Breast epithelium (tissue), 4 donors: ENCODE measurements around the gene SFXN5. TPM values are rescaled to one million over a fixed set of nuclear protein-coding genes. Genes with fewer than 3 reads are reported as not detected.

Source experiments
- DNase-seq, 2 donors: peaks; one replicate each; pipeline ENCODE4 v3.0.0-alpha.2; 2019; ENCODE audit warnings: low spot score in 2 of 2
- H3K27ac ChIP-seq, 2 donors: fragments of 200-600 bp; sonication (generic) in 1 of 2; one replicate each; pipeline ENCODE4 v1.5.1; 2016 to 2019; ENCODE audit warnings: mild to moderate bottlenecking in 1 of 2
- H3K27me3 ChIP-seq, 2 donors: fragments of 200-600 bp; sonication (generic) in 1 of 2; one replicate each; pipeline versions ENCODE4 v1.5.1 to v1.6.0; 2017 to 2019; ENCODE audit warnings: control low read depth in 1 of 2, mild to moderate bottlenecking in 1 of 2
- H3K36me3 ChIP-seq: fragments of 200-600 bp; one replicate; pipeline ENCODE4 v1.5.1; 2019
- H3K4me1 ChIP-seq, 2 donors: fragments of 200-600 bp; sonication (generic); one replicate each; pipeline ENCODE4 v1.5.1; 2016 to 2019; ENCODE audit warnings: control low read depth in 1 of 2
- H3K4me3 ChIP-seq, 3 donors: fragments of 200-600 bp; sonication (generic); 1 replicate in 2 of 3; 2 replicates in 1 of 3; pipeline ENCODE4 v1.5.1; 2016 to 2019; ENCODE audit warnings: mild to moderate bottlenecking in 3 of 3, moderate library complexity in 2 of 3
- H3K9me3 ChIP-seq, 2 donors: fragments of 200-600 bp; sonication (generic) in 1 of 2; one replicate each; pipeline ENCODE4 v1.5.1; 2016 to 2019; ENCODE audit warnings: control low read depth in 1 of 2
- CTCF ChIP-seq, 3 donors: fragments of 450-650 bp; IDR thresholded peaks; one replicate each; pipeline ENCODE4 v1.5.1; 2016 to 2017; ENCODE audit warnings: antibody characterized with exemption in 3 of 3, mild to moderate bottlenecking in 3 of 3, moderate library complexity in 3 of 3
- POLR2A ChIP-seq: fragments of 450-650 bp; IDR thresholded peaks from one replicate; pipeline ENCODE4 v1.6.1; 2016; ENCODE audit warnings: antibody characterized with exemption, mild to moderate bottlenecking, moderate library complexity
- POLR2AphosphoS5 ChIP-seq, 3 donors: sonication (generic); formaldehyde crosslinking; IDR thresholded peaks; one replicate each; pipeline ENCODE4 v1.6.1; 2017; ENCODE audit warnings: antibody characterized with exemption in 3 of 3
- intact Hi-C: fragments of 100-400 bp; cut with DNase I; formaldehyde crosslinking; loops from one replicate; pipeline ENCODE4 v1.15.1; 2023; ENCODE audit warnings: low total_unique reads
- total RNA-seq, 3 donors: library from RNA; depleted of rRNA; stranded (reverse); fragments of >200 nt; gene quantifications; one replicate each; pipeline ENCODE4 v1.1.0, GENCODE V29; 2016

SFXN5 gene
- total RNA-seq, 3 donors from 2014 or later: 6.7 to 19.6 (median 12.8) TPM

GRCh38 chr2:72926368-72926767 lies 145.1 kb downstream of the SFXN5 start:
- no peak for TF ChIP-seq CTCF (IDR thresholded peaks at IDR 0.05)
- no peak for TF ChIP-seq POLR2AphosphoS5 (IDR thresholded peaks at IDR 0.05)
- Histone ChIP-seq H3K27ac (no peak overlapping the region), H3K36me3 (no peaks in the 10 kb centered on the region), H3K27me3 (peaks cover 0 to 81% of the 10 kb centered on the region in 2 donors), H3K9me3 (no peaks in the 10 kb centered on the region), H3K4me1 (no peaks in the 10 kb centered on the region), H3K4me3 (no peak overlapping the region)
- no peak for DNase-seq
- intact Hi-C loops: no loop called here

GRCh38 chr2:72925328-72925943 lies 146.1 kb downstream of the SFXN5 start:
- H3K27ac ChIP-seq: no peak overlapping the region
- no peaks in the 10 kb centered on the region for H3K9me3 ChIP-seq
- no peaks in the 10 kb centered on the region for H3K36me3 ChIP-seq
- intact Hi-C loops: no loop called here
- TF ChIP-seq POLR2AphosphoS5 (IDR thresholded peaks at IDR 0.05): no peak
- TF ChIP-seq POLR2A: no peak
- TF ChIP-seq CTCF (IDR thresholded peaks at IDR 0.05): no peak
- no peak for DNase-seq
- no peaks in the 10 kb centered on the region for H3K4me1 ChIP-seq
- peaks cover 8 to 90% of the 10 kb centered on the region in 2 donors for H3K27me3 ChIP-seq
- H3K4me3 ChIP-seq: no peak overlapping the region

GRCh38 chr2:72924353-72925240 lies 146.9 kb downstream of the SFXN5 start:
- Histone ChIP-seq H3K36me3 (no peaks in the 10 kb centered on the region), H3K27ac (no peak overlapping the region), H3K9me3 (no peaks in the 10 kb centered on the region), H3K27me3 (peaks cover 8 to 98% of the 10 kb centered on the region in 2 donors), H3K4me1 (no peaks in the 10 kb centered on the region), H3K4me3 (peak overlapping the region in 1 of 3 donors; percentile 32)
- intact Hi-C loops: no loop called here
- peak in 1 of 2 donors; percentile 51 for DNase-seq
- TF ChIP-seq POLR2A: no peak
- no peak for TF ChIP-seq CTCF (IDR thresholded peaks at IDR 0.05)
- TF ChIP-seq POLR2AphosphoS5 (IDR thresholded peaks at IDR 0.05): no peak

- Histone ChIP-seq H3K27ac (no peak overlapping the region), H3K4me1 (no peaks in the 10 kb centered on the region), H3K4me3 (peak overlapping the region in 1 of 3 donors; percentile 32), H3K9me3 (no peaks in the 10 kb centered on the region), H3K27me3 (peaks cover 8 to 98% of the 10 kb centered on the region in 2 donors), H3K36me3 (no peaks in the 10 kb centered on the region)
- intact Hi-C loops: no loop called here
- no peak for DNase-seq
- TF ChIP-seq POLR2A: no peak
- no peak for TF ChIP-seq CTCF (IDR thresholded peaks at IDR 0.05)
- no peak for TF ChIP-seq POLR2AphosphoS5 (IDR thresholded peaks at IDR 0.05)
These were observed 147.6 kb downstream of the SFXN5 start for GRCh38 chr2:72923833-72924352.

- peaks cover 21 to 98% of the 10 kb centered on the region in 2 donors for H3K27me3 ChIP-seq
- peaks cover 13% of the 10 kb centered on the region in 2 donors for H3K4me1 ChIP-seq
- H3K4me3 ChIP-seq: no peak overlapping the region
These were observed 149.7 kb downstream of the SFXN5 start for GRCh38 chr2:72921853-72922252.

More at GRCh38 chr2:72921853-72922252, 149.7 kb downstream of the SFXN5 start:
- Histone ChIP-seq H3K27ac (no peak overlapping the region), H3K9me3 (no peaks in the 10 kb centered on the region), H3K36me3 (no peaks in the 10 kb centered on the region)
- intact Hi-C loops: no loop called here
- DNase-seq: no peak
- TF ChIP-seq POLR2A (no peak), CTCF (IDR thresholded peaks at IDR 0.05) (no peak), POLR2AphosphoS5 (IDR thresholded peaks at IDR 0.05) (no peak)
